WI38 (cell line): ENCODE results near the gene ISOC2.

Experiments used
- H3K4me3 ChIP-seq: 2 replicates; pipeline ENCODE4 v1.5.1; 2011; ENCODE audit warnings: low read depth, mild to moderate bottlenecking, control low read depth, low read length
- CTCF ChIP-seq: IDR thresholded peaks from 2 replicates; pipeline ENCODE4 v1.5.1; 2012; ENCODE audit warnings: low read depth, mild to moderate bottlenecking, control low read depth, low read length

ISOC2 gene

DNA sequence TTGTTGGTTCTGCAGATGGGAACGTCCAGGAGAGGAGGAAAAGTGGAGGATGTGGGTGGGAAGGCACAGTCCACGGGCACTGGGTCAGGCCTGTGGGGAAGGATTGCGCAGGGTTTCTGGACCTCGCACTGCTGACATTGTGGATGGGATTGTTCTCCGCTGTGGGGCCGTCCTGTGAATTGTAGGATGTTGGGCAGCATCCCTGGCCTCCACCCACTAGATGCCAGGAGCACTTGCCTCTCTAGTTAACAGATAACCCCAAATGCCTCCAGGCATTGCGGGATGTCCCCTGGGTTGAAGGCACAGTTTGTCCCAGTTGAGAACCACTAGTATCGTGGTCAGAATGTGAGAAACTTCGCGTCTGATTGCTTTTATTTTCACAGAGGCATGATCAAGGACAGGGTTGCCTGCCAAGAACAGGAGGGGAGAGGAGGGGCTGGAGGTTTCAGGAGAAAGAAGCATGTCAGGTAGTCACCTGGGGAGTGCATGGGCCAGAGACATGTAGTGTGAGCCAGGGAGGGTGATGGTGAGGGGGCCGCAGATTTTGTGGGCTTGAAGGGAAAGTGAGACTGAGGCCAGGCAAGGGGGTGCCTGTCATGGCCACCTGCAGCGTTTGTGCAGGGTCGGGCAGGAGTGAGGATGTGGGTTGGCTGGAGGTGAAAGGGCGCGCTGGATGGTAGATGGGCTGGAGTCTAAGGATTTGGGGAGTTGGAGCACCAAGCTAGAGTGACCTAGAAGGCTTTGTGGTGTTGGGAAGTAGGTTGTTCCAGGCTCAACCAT is 18.2 kb upstream of the ISOC2 start:
- TF ChIP-seq CTCF: no peak
- H3K4me3 ChIP-seq: no peak overlapping the region

- H3K4me3 ChIP-seq: no peak overlapping the region
- no peak for TF ChIP-seq CTCF
Measured at GRCh38 chr19:55479045-55479444, 17.6 kb upstream of the ISOC2 start.

DNA sequence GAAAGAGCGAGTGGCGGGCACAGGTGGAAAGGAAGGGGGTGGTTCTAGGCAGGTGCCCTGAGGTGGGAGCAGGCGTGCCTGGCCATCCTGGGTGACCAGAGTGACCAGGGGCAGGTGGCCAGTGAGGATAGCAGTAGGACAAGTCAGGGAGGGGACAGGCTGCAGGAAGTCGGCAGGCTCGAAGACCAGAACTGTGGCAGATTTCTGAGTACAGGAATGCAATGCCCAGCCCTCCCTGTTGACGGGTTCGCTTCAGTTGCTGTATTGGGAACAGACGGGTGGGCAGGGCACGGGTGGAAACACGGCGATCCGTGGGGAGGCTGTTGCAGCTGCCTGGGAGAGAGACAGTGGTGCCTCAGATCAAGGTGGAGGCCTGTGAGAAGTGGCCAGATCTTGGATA is 16.9 kb upstream of the ISOC2 start:
- TF ChIP-seq CTCF: no peak
- no peak overlapping the region for H3K4me3 ChIP-seq

GRCh38 chr19:55477905-55478304 is 16.5 kb upstream of the ISOC2 start:
- TF ChIP-seq CTCF: no peak
- peak overlapping the region; percentile 63 for H3K4me3 ChIP-seq

DNA sequence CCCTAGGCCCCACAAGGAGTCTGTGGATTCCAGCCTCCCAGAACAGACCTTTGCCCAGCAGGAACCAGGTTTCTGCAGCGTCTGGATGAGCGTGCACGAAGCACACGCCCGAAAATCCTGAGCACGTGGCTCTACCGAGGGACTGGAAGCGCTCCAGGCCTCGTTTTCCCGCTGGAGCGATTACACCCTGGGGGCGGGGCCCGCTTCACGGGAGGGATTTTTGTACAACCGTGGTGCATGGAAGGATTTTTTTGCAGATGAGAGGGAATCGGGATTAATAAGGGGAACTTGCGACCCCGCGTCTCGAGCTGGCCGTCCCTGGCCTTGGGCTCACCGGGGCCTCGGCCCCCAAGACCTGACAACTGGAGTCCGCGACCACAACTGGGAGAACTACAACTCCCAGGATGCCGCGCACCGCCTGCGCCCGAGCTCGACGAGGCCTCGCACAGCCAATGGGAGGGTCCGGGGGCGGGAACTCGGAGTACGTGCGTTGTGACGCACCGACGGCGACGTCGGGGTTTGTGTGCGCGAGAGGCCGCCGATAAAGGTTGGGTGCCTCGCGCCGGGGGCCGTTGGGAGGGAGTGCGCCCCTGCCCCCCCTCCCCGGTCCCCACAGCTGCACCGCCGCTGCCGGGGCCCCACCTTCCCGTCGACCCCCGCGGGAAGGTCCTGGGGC is 14.8 kb upstream of the ISOC2 start, which contains the start of gene ZNF628:
ZNF628 (plus strand) TSS at position 518 of the 676 bp plus-strand sequence. CDS start 3,294 bp downstream, outside the sequence.
- TF ChIP-seq CTCF: no peak

DNA sequence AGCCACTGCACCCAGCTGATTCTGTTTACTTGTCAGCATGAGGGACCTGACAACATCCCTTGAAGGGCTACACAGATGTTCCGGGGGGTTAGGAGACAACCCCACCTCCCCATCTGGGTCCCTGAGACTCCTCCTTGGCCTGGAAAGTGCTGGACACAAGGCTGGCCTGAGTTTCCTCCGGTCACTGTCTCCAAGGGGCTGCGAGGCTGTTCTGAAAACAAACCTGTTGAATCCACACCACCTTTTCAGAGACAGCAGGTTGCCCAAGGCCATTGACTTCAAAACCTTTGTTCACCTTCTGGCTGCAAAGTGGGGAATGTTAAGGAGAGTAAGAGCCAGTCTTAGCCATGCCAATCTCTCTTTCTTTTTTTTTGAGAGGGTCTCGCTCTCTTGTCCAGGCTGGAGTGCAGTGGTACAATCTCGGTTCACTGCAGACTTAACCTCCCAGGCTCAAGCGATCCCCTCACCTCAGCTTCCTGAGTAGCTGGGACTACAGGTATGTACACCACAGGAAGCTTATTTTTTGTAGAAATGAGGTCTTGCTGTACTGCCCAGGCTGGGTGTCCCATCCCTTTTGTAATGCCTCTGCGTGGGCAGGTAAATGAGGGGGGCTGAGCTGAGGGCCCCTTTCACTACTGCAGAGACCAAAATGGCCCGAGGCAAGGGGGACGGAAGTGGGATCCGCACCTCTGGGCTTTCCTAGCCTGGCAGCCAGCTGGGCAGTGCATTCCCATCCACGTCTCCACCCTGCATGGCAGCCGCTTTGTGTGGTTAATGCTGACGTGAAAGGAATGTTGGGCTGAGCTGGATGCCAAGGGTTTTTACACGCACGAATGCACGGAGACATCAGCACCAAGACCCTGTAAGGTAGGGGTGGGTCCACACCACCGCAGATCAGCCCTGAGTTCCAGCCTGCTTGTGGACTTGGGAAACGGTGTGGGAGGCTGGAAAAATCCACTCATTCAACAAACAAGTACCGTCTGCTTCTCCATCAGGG is 13.1 kb upstream of the ISOC2 start:
- no peak for TF ChIP-seq CTCF
- H3K4me3 ChIP-seq: no peak overlapping the region

More for the DNA sequence above, 14.8 kb upstream of the ISOC2 start, which contains the start of gene ZNF628:
- H3K4me3 ChIP-seq: peak within 1 kb of the TSS; percentile 63
